NCI-H1417 (cell line): ENCODE data around the gene TMEM236.

Source experiments
- DNase-seq, 3 experiments: peaks; one replicate each; lab custom pipeline; 2025; lab: John Stamatoyannopoulos, UW

TMEM236 gene

GRCh38 chr10:17820943-17821342, 68.9 kb downstream of the TMEM236 start:
- no peak for DNase-seq

- no peak for DNase-seq
Measured at GRCh38 chr10:17821893-17822292, 69.9 kb downstream of the TMEM236 start.

- DNase-seq: no peak
Measured at GRCh38 chr10:17831341-17831740, 79.3 kb downstream of the TMEM236 start.

GRCh38 chr10:17831896-17832295, 79.9 kb downstream of the TMEM236 start:
- DNase-seq: no peak

GRCh38 chr10:17833656-17834055, 81.7 kb downstream of the TMEM236 start:
- no peak for DNase-seq

GRCh38 chr10:17835688-17836087, 83.7 kb downstream of the TMEM236 start:
- no peak for DNase-seq

GRCh38 chr10:17836942-17837341, 84.9 kb downstream of the TMEM236 start:
- peak in 1 of 3 experiments; percentile 3 for DNase-seq

GRCh38 chr10:17838080-17838648, 86.2 kb downstream of the TMEM236 start:
- no peak for DNase-seq

- no peak for DNase-seq
Measured at GRCh38 chr10:17841050-17841449, 89.0 kb downstream of the TMEM236 start.

GRCh38 chr10:17842641-17843040, 90.6 kb downstream of the TMEM236 start:
- no peak for DNase-seq

- no peak for DNase-seq
Measured at GRCh38 chr10:17847585-17848296, 95.7 kb downstream of the TMEM236 start.

- no peak for DNase-seq
Measured at GRCh38 chr10:17848646-17849045, 96.6 kb downstream of the TMEM236 start.
